RWPE2 (cell line): Measurements from ENCODE around the gene DNHD1.
A peak's percentile ranks its signal among the peaks of the same experiment; 100 is the strongest.
"Not testable (repeated sequence)": the region's sequence is repeated elsewhere in the genome, so short reads cannot be mapped to it uniquely, and the experiment has no call there.

Experiments
- ATAC-seq: fragments of 200-7000 bp; cut with Tn5 transposase; 3 replicates; pipeline ENCODE4 v1.9.1; 2021; ENCODE audit warnings: low read depth
- DNase-seq: peaks from one replicate; pipeline ENCODE4 v3.0.0-alpha.2; 2020; ENCODE audit warnings: low spot score
- H3K27ac ChIP-seq: fragments of 450-650 bp; 2 replicates; pipeline ENCODE4 v1.5.1; 2017; ENCODE audit warnings: mild to moderate bottlenecking; ENCODE audit not compliant: poor library complexity, severe bottlenecking
- H3K27me3 ChIP-seq: fragments of 250-450 bp; sonication (Bioruptor Pico); 2 replicates; pipeline ENCODE4 v1.5.1; 2021; ENCODE audit warnings: mild to moderate bottlenecking, moderate library complexity; ENCODE audit not compliant: insufficient read depth, poor library complexity, severe bottlenecking
- H3K36me3 ChIP-seq: fragments of 250-450 bp; sonication (Bioruptor Pico); 2 replicates; pipeline ENCODE4 v1.5.1; 2020; ENCODE audit warnings: low read depth, mild to moderate bottlenecking, moderate library complexity
- H3K4me1 ChIP-seq: fragments of 250-450 bp; sonication (Bioruptor Pico); 2 replicates; pipeline ENCODE4 v1.5.1; 2021; ENCODE audit warnings: mild to moderate bottlenecking, moderate library complexity; ENCODE audit not compliant: insufficient read depth, poor library complexity, severe bottlenecking
- H3K4me3 ChIP-seq: fragments of 250-450 bp; sonication (Bioruptor Pico); 2 replicates; pipeline ENCODE4 v1.5.1; 2021; ENCODE audit warnings: mild to moderate bottlenecking, moderate library complexity; ENCODE audit not compliant: severe bottlenecking
- H3K9me3 ChIP-seq: fragments of 250-450 bp; sonication (Bioruptor Pico); 2 replicates; pipeline ENCODE4 v1.5.1; 2021; ENCODE audit warnings: mild to moderate bottlenecking, moderate library complexity; ENCODE audit not compliant: severe bottlenecking
- TF ChIP-seq, protein P1 (sequence below): fragments of 450-650 bp; IDR thresholded peaks from one replicate; pipeline ENCODE4 v1.5.1; 2017; ENCODE audit warnings: mild to moderate bottlenecking, moderate library complexity; ENCODE audit not compliant: poor library complexity, severe bottlenecking

The DNHD1 gene

DNA sequence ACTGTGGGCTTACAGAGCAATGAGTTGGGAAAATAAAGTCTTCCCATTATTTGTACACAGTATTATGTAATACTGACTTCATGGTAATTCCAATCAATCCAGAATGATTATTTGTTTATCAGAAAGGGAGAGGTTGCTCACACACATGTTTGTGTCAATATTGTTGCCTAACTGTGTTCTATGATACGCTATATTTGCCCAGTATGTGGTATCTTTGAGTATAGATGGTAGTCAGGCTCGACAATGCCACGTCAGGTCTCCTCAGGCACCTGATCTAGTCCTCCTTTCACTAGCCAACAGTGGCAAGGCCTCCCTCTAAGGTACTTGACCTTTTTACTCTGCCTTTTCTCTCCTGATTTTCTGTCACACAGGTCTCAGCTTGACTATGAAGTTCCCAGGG lies 5.3 kb downstream of the DNHD1 start:
- Histone ChIP-seq H3K27me3 (no peaks in the 10 kb centered on the region), H3K9me3 (no peaks in the 10 kb centered on the region), H3K4me3 (no peak overlapping the region), H3K27ac (no peak overlapping the region), H3K36me3 (peaks cover 41% of the 10 kb centered on the region), H3K4me1 (no peaks in the 10 kb centered on the region)
- no peak for ATAC-seq
- TF ChIP-seq, protein P1, sequence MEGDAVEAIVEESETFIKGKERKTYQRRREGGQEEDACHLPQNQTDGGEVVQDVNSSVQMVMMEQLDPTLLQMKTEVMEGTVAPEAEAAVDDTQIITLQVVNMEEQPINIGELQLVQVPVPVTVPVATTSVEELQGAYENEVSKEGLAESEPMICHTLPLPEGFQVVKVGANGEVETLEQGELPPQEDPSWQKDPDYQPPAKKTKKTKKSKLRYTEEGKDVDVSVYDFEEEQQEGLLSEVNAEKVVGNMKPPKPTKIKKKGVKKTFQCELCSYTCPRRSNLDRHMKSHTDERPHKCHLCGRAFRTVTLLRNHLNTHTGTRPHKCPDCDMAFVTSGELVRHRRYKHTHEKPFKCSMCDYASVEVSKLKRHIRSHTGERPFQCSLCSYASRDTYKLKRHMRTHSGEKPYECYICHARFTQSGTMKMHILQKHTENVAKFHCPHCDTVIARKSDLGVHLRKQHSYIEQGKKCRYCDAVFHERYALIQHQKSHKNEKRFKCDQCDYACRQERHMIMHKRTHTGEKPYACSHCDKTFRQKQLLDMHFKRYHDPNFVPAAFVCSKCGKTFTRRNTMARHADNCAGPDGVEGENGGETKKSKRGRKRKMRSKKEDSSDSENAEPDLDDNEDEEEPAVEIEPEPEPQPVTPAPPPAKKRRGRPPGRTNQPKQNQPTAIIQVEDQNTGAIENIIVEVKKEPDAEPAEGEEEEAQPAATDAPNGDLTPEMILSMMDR, result no peak
- DNase-seq, result no peak

DNA sequence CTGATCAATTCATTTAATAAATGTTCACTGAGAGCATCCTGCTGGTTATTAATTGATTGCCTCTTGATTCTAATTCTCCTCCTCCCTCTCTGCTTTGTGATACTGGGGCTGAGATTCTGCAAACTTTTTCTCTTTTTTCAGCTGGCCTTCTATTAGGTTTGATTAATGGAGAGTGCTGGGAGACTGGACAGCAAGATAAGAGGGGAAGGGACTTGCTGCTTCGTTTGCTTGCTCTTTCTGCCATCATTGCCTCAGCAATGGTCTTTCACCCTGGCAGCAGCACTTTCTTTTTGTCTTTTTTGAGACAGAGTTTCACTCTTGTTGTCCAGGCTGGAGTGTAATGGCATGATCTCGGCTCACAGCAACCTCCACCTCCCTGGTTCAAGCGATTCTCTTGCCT lies 7.1 kb downstream of the DNHD1 start:
- Histone ChIP-seq H3K4me1 (no peaks in the 10 kb centered on the region), H3K27ac (no peak overlapping the region), H3K4me3 (no peak overlapping the region), H3K9me3 (no peaks in the 10 kb centered on the region), H3K36me3 (peaks cover 38% of the 10 kb centered on the region), H3K27me3 (no peaks in the 10 kb centered on the region)
- DNase-seq (no peak), ATAC-seq (no peak)
- TF ChIP-seq, protein P1, result no peak

DNA sequence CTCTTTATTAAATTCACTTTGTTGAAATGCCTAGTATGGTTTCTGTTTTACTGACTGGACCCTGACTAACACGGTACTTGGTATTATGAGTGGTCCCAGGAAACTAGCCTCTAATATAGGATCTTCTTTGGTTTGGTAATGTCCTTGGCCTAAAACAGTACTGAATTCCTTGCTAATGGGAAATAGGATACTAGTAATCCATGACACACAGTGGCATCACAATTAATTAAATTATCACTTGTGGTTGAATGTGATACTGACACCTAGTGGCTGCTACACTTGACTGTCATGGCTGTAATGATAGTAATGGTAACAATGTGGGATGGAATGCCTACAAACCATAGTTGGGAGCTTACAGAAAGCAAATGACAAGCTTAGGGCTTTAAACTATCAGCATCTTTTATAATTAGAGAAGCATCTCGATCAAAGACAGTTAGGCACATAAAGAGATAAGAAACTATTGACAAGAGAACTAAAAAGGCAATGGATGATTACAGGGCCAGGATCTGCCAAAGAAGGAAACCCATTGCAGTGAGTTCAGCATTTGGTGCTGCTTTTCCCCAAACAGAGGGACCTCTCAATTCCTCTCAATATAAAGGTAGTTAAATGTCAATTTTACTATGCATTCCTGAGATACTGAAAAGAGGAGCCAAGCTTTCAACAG lies 8.6 kb downstream of the DNHD1 start:
- no peaks in the 10 kb centered on the region for H3K27me3 ChIP-seq
- peaks cover 30% of the 10 kb centered on the region for H3K36me3 ChIP-seq
- H3K4me1 ChIP-seq, result no peaks in the 10 kb centered on the region
- H3K4me3 ChIP-seq, result no peak overlapping the region
- no peak overlapping the region for H3K27ac ChIP-seq
- H3K9me3 ChIP-seq, result no peaks in the 10 kb centered on the region
- no peak for DNase-seq
- peak; percentile 83 for ATAC-seq
- TF ChIP-seq, protein P1, result peak; percentile 82

DNA sequence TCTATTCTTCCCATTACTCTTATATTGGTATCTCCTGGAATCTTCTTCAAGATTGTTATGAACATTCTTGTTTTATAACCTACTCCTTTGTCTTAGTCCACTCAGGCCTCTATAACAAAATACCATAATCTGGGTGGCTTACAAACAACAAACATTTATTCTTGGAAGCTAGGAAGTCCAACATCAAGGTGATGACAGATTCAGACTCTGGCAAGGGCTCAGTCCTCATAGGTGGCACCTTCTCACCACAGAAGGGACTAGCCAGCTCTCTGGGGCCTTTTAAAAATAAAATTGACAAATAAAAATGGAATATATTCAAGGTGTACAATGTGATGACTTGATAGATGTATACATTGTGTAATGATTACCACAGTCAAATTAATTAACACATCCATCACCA lies 19.8 kb downstream of the DNHD1 start:
- no peaks in the 10 kb centered on the region for H3K27me3 ChIP-seq
- no peak for ATAC-seq
- H3K4me3 ChIP-seq, result no peak overlapping the region
- DNase-seq, result no peak
- H3K36me3 ChIP-seq, result peaks cover 9% of the 10 kb centered on the region
- H3K4me1 ChIP-seq, result no peaks in the 10 kb centered on the region
- TF ChIP-seq, protein P1, result no peak
- H3K9me3 ChIP-seq, result no peaks in the 10 kb centered on the region
- H3K27ac ChIP-seq, result no peak overlapping the region

DNA sequence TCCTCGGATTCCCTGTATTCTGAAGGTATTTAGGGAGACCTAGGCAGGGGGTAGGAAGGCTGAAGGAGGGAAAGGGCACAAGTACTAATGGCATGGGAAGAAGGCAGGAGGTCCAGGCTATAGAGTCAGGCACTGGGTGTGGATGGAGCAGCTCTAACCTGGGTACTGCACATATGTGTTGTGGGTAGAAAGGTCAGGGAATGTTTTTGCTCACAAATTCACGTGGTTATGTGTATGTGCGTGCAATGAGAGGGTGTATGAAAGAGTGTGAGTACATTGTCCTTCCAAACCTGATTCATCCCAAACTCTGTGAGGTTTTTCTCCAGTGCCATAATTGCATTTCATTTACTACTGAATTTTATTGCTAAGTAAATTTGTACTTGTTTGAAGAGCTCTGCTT lies 23.2 kb downstream of the DNHD1 start:
- ATAC-seq (no peak), DNase-seq (no peak)
- Histone ChIP-seq H3K4me1 (peaks cover 6% of the 10 kb centered on the region), H3K9me3 (no peaks in the 10 kb centered on the region), H3K4me3 (no peak overlapping the region), H3K27ac (no peak overlapping the region), H3K36me3 (0 out of 2 replicates have a peak, but pooled peaks cover 6% of the 10 kb centered on the region), H3K27me3 (no peaks in the 10 kb centered on the region)
- TF ChIP-seq, protein P1, result no peak

DNA sequence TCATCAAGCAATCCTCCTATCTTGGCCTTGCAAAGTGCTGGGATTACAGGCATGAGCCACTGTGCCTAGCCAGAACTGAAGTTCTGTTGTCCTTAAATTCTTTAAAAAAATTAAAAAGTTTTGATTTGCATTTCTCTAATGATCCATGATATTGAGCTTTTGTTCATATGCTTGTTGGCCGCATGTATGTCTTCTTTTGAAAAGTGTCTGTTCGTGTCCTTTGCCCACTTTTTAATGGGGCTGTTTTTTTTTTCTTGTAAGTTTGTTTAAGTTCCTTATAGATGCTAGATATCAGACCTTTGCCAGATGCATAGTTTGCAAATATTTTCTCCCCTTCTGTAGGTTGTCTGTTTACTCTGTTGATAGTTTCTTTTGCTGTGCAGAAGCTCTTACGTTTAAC lies 24.9 kb downstream of the DNHD1 start:
- not testable (repeated sequence) for H3K4me1 ChIP-seq, H3K36me3 ChIP-seq, H3K27me3 ChIP-seq, H3K27ac ChIP-seq, H3K9me3 ChIP-seq, ATAC-seq, DNase-seq, H3K4me3 ChIP-seq
